Measurements from ENCODE around the gene GRM2.
"Not testable (repeated sequence)": the region's sequence is repeated elsewhere in the genome, so short reads cannot be mapped to it uniquely, and the experiment has no call there.

The GRM2 gene

DNA sequence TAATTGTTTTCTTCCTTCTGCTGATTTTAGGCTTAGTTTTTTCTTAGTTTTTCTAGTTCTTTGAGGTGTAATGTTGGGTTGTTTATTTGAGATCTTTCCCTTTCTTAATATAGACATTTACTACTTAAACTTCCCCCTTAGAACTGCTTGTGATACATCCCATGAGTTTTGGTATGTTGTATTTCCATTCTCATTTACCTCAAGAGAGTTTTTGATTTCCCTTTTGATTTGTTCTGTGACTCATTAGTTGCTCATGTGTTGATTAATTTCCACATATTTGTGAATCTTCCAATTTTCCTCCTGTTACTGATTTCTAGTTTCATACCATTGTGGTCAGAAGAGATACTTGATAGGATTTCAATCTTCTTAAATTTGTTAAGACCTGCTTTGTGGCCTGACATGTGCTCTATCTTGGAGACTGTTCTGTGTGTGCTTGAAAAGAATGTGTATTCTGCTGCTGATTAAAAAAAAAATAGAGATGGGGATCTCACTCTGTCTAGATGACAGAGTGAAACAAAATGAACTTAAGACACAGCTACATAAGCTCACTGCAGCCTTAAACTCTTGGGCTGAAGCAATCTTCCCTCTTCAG is 22.3 kb downstream of the GRM2 start:
- DNase-seq, result no peak

DNA sequence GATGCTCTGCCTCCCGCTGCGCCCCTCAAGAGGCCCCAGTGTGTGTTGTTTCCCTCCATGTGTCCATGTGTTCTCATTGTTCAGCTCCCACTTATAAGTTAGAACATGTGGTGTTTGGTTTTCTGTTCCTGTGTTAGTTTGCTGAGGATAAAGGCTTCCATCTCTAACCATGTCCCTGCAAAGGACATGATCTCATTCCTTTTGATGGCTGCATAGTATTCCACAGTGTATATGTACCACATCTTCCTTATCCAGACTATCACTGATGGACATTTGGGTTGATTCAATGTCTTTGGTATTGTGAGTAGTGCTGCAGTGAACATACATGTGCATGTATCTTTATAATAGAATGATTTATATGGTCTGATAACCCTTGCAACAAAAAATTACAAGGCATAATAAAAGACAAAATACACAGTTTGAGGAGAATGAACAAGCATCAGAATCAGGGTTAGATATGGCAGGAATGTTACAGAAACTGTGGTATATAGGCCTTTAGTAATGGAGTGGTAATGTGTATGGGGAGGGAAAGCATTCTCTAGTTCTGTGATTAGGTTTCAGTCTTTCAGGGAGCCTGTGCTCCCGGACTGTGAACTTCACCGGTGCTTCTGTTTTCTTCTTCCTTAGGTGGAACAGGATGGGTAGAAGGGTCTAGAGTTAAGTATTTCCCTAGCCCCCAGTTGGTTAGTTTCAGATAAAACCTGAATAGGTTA is 27.1 kb downstream of the GRM2 start:
- no peak for DNase-seq

DNA sequence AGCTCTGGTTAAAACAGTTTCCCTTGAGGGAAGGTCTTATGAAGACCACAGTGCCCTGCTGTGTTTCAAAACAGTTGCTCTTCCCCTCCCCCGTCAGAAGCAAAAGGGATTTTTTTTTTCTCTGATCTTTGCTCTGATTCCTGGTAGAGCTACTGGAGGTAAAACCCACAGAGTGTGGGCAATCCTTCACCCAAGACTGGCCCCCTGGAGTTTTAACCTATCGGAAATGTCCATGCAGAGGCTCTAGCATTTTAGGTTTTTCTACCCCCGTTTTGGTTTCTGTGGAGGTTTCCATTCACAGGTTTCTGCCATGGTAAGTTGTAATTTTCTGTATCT is 27.7 kb downstream of the GRM2 start:
- DNase-seq, result no peak

DNA sequence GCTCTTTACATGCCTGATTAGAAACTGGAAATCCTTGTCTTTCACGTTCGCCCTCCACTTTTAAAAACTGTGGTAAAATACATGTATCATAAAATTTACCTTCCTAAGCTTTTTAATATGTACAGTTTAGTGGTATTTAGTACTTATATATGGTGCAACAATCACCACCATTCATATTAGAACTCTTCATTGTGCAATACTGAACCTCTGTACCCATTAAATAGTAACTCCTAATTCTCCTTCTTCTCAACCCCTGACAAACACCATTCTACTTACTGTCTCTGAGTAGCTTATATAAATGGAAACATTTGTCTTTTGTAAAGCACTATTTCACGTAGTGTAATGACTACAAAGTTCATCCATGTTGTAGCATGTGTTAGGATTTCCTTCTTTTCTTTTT is 28.2 kb downstream of the GRM2 start:
- no peak for DNase-seq

DNA sequence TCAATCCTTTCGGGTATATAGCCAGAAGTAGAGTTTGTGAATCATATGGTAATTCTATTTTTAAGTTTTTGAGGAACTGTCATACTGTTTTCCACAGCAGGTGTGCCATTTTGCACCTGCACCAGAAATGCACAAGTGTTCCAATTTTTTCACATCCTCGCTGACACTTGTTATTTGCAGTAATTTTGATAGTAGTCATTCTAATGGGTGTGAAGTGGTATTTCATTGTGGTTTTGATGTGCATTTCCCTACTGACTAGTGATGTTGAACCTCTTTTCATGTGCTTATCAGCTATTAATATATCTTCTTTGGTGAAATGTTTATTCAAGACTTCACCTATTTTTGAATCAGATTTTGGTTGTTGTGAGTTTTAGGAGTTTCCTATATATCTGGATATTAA is 29.1 kb downstream of the GRM2 start:
- DNase-seq, result no peak

DNA sequence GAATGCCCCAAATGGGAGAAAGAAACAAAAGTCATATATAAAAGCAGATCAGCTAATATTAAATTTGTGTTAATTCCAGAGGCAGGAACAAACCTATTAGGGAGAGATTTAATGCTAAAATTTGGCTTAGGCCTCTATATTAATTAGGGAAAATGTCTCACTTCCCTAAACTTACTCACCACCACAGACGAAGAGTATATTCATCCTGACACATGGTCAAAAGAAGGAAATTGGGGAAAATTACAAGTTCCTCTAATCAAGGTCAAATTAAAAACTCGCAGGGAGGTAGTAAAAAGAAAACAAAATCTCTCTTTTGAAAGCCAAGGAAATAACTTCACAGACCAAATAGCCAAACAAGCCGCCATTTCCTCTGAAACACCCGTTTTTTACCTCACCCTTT is 32.2 kb downstream of the GRM2 start:
- no peak for DNase-seq

DNA sequence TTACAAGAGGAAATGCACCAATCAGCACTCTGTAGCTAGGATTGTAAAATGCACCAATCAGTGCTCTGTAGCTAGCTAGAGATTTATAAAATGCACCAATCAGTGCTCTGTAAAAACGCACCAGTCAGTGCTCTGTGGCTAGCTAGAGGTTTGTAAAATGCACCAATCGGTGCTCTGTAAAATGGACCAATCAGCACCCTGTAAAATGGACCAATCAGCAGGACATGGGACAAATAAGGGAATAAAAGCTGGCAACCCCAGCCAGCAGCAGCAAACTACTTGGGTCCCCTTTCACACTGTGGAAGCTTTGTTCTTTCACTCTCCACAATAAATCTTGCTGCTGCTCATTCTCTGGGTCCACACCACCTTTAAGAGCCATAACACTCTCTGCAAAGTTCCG is 35.5 kb downstream of the GRM2 start:
- DNase-seq, result not testable (repeated sequence)

DNA sequence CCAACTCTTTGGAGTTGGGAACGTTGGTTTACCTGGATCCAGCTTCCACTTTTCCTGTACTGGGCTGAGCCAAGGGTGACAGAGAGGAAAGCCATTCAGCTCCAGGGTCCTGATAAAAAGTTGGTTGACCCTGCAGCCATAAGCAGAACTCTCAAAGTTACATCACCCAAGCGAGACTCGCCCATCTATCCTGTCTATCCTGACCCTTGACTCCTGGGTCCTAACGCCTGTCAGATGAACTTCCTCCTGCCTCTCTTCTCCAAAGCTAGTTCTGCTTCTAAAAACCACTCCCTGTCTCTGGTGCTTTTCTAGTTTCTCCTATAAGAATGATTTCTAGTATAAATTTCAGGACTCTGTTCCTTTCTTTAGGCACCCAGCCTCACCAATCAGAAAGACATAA is 36.1 kb downstream of the GRM2 start:
- DNase-seq, result not testable (repeated sequence)

DNA sequence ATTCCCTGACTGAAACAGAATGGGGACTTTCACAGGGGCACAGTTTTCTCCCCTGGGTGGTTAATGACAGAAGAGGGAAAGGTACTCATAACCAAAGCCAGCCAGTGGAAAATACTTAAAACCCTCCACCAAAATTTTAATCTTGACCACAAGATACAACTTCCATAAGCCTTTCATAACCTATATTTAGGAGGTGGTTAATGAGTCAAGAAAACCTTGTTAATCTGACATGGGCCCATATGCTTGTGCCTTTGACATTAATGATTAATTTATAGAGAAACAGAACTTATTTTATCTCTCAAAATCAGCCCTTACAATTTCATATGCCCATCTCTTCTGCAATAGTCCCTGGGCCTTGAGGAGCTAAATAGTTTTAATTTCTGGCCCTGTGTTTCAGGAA is 41.0 kb downstream of the GRM2 start:
- no peak for DNase-seq

DNA sequence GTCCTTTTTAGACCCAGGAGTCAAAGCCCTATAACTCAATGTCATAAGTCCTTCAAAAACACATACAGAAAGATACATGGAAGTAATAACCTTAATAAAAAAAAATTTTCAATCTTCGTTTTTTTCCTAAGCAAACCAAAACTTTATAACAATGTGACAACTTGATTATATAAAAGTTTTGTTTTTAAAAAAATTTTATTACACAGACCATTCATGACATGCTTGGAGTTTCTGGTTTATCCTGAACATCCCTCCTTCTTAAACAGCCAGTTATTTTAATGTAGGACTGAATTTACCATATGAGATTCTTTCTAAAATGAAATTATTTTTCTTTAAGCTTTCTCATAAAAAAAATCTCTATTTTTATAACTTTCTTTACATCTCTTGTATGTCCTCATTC is 41.5 kb downstream of the GRM2 start:
- DNase-seq, result no peak

DNA sequence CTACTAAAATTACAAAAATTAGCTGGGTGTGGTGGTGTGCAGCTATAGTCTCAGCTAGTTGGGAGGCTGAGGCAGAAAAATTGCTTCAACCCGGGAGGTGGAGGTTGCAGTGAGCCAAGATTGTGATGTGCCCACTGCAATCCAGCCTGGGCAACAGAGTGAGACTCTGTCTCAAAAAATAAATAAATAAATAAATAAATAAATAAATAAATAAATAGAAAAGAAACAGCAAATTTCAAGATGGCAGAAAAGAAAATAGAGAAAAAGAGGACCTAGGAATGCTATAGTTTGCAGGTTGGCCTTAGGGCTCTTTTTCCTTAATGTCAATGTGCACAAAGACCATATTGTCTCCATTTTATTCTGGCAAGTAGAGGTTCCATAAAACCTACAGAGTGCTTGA is 44.0 kb downstream of the GRM2 start:
- no peak for DNase-seq

DNA sequence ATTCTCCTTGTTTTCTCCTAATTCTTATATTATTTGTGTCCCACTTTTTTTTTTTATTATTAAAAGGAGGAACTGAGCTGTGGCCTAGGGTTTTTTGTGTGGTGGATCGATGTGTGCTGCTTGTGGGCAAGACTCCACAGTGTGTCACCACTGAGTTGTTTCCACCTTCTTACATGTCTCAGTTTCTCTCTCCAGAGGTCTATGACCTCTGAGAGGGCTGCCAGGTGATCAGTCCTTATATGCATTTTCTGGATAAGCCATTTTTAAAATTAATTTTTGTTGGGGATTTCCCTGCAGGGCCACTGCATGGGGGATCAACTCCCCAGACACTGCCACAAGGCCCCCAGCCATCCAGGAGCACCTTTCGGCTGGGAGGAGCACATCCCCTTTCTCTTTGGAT is 44.4 kb downstream of the GRM2 start:
- no peak for DNase-seq

DNA sequence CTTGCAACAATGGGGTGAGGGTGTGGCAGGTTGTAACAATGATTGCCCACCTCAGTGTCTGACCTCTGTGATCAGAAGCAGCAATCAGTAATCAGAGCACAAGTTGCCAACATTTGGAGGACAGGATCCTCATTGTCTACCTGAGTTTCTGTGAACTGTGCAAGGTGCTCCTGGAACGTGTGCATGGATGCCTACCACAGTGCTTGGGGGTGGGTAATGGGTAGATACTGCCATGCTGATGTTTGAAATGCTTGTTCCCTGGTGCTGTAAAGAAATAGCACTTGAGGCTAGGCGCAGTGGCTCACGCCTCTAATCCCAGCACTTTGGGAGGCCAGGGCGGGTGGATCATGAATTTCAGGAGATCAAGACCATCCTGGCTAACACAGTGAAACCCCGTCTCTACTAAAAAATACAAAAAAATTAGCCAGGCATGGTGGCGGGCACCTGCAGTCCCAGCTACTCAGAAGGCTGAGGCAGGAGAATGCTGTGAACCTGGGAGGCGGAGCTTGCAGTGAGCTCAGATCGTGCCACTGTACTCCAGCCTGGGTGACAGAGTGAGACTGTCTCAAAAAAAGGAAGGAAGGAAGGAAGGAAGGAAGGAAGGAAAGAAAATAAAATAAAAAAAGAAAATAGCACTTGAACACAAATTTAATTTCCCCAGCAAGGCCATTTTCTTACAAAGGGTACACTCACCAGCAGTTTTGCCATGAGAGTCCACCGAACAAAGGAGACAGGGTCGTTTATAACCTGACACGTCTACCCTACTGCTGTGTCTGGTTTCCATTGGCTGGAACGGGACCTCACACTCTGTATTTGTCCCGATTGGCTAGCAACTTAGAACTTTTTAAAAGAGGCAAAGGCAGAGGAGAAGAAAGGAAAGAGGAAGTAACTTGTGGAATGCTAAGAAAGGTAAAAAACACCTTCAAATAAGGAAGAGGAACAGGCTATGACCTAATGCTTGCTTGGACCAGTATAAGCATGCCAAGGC is 47.2 kb downstream of the GRM2 start:
- DNase-seq, result not testable (repeated sequence)

DNA sequence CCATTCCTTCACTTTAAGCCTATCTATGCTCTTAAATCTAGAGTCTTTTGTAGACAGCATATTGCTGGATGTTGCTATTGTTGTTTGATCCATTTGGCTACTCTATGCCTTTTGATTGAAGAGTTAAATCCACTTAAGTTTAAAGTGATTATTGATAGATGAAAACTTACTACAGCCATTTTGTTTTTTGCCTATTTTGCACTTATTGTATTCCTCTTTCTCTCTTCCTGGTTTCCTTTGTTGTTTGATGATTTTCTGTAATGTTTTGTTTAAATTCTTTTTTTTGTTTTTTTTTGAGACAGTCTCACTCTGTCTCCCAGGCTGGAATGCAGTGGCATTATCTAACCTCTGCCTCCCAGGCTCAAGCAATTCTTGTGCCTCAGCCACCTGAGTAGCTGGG is 52.3 kb downstream of the GRM2 start:
- DNase-seq, result no peak
